H1 (cell line): ENCODE measurements around the gene ASH1L. TPM values are rescaled to one million over a fixed set of nuclear protein-coding genes. Genes with fewer than 3 reads are reported as not detected.

Experiments
- CTCF ChIP-seq, 3 experiments: IDR thresholded peaks; 1 replicate in 2 of 3; 2 replicates in 1 of 3; pipeline versions ENCODE4 v1.5.1 to v1.6.1; 2011; ENCODE audit warnings: low read length in 3 of 3, mild to moderate bottlenecking in 3 of 3, inconsistent platforms in 2 of 3, low read depth in 1 of 3, moderate library complexity in 1 of 3; ENCODE audit not compliant: insufficient read depth in 1 of 3; ENCODE audit errors: control extremely low read depth in 1 of 3
- polyA plus RNA-seq, 7 experiments: library from polyadenylated mRNA; depleted of rRNA in 3 of 7; stranded (reverse) in 5 of 7; unstranded in 2 of 7; fragments of >200 nt in 5 of 7; fragments of 200-250 nt in 2 of 7; gene quantifications; 1 replicate in 5 of 7; 2 replicates in 1 of 7; 4 replicates in 1 of 7; pipeline versions ENCODE4 v1.2.1 to v1.2.3, GENCODE V29; 2011 to 2013; ENCODE audit warnings: missing spikeins in 2 of 7, mixed read lengths in 2 of 7
- total RNA-seq: library from RNA; stranded (reverse); fragmentation: NEBNext Ultra II Directional; extraction: Animal tissue kit (Norgen Biotek cat#: 25700); gene quantifications from 2 replicates; pipeline ENCODE4 v1.2.1, GENCODE V29; 2021

ASH1L gene
- total and polyA plus RNA-seq, 2 of the 8 experiments (the other 6 are each of a cell fraction or from before 2014, with no cell fraction given), result 7.5 to 27.6 TPM

GRCh38 chr1:155471891-155472290 is 90.7 kb downstream of the ASH1L start (continued):
- no peak for TF ChIP-seq CTCF (IDR thresholded peaks at IDR 0.05; ENCODE audit: control extremely low read depth in 1 of 3, insufficient read depth in 1 of 3, low read depth in 1 of 3, low read length in 3 of 3)
